PC-9 (cell line): Measurements from ENCODE around the gene PDXDC1. TPM values are rescaled to one million over a fixed set of nuclear protein-coding genes. Genes with fewer than 3 reads are reported as not detected.
"Not testable (repeated sequence)": the region's sequence is repeated elsewhere in the genome, so short reads cannot be mapped to it uniquely, and the experiment has no call there.

Source experiments
- BruUV-seq: library from RNA; stranded (reverse); fragments of 400-500 nt; replicated peaks from 2 replicates; lab custom pipeline; 2021; lab: Mats Ljungman, UMichigan
- CTCF ChIA-PET: fragments of 300-600 bp; sonication (Branson Sonifier 250); formaldehyde crosslinking; loops from one replicate; lab custom pipeline; 2022; ENCODE audit warnings: antibody characterized with exemption; lab: Charles Lee
- POLR2A ChIA-PET: fragments of 300-600 bp; sonication (Branson Sonifier 250); formaldehyde crosslinking; loops from one replicate; lab custom pipeline; 2022; ENCODE audit warnings: antibody characterized with exemption; ENCODE audit not compliant: unreplicated experiment; lab: Charles Lee
- DNase-seq, 2 experiments: peaks; one replicate each; pipeline versions ENCODE4 v3.0.0 to v3.0.0-alpha.2; 2015 to 2022; ENCODE audit warnings: mixed read lengths in 1 of 2
- H2AFZ ChIP-seq: fragments of 200-600 bp; sonication (generic); 2 replicates; pipeline ENCODE4 v1.8.1; 2017; ENCODE audit warnings: antibody characterized with exemption
- H3F3A ChIP-seq: fragments of 200-600 bp; sonication (generic); 2 replicates; pipeline ENCODE4 v1.8.1; 2017; ENCODE audit warnings: antibody characterized with exemption, mild to moderate bottlenecking, low read depth; ENCODE audit not compliant: insufficient read depth
- H3K27ac ChIP-seq: fragments of 200-600 bp; sonication (generic); 2 replicates; pipeline ENCODE4 v1.6.1; 2016; ENCODE audit warnings: mixed run types
- H3K27me3 ChIP-seq: fragments of 200-600 bp; sonication (generic); 2 replicates; pipeline ENCODE4 v1.6.1; 2016; ENCODE audit warnings: low read depth, mixed run types; ENCODE audit not compliant: insufficient read depth
- H3K36me3 ChIP-seq: fragments of 200-600 bp; sonication (generic); 2 replicates; pipeline ENCODE4 v1.6.1; 2016; ENCODE audit warnings: low read depth, mixed run types
- H3K4me1 ChIP-seq: fragments of 200-600 bp; sonication (generic); replicated peaks from 2 replicates; pipeline ENCODE4 v1.6.1; 2016; ENCODE audit warnings: mixed run types; ENCODE audit not compliant: insufficient read depth
- H3K4me2 ChIP-seq: fragments of 200-600 bp; sonication (generic); 2 replicates; pipeline ENCODE4 v1.6.1; 2017; ENCODE audit warnings: mixed run types
- H3K4me3 ChIP-seq: fragments of 200-600 bp; sonication (generic); 2 replicates; pipeline ENCODE4 v1.6.1; 2016; ENCODE audit warnings: mixed run types
- H3K79me2 ChIP-seq: fragments of 200-600 bp; sonication (generic); 2 replicates; pipeline ENCODE4 v1.6.1; 2017; ENCODE audit warnings: low read depth, mixed run types
- H3K9me2 ChIP-seq: fragments of 200-600 bp; sonication (generic); 2 replicates; pipeline ENCODE4 v1.8.1; 2017; ENCODE audit warnings: mild to moderate bottlenecking; ENCODE audit not compliant: insufficient read depth
- H3K9me3 ChIP-seq: fragments of 200-600 bp; sonication (generic); 2 replicates; pipeline ENCODE4 v1.8.1; 2016; ENCODE audit warnings: low read depth; ENCODE audit not compliant: insufficient read depth
- H4K20me1 ChIP-seq: fragments of 200-600 bp; sonication (generic); 2 replicates; pipeline ENCODE4 v1.8.1; 2017; ENCODE audit not compliant: insufficient read depth
- EZH2 ChIP-seq: fragments of 200-600 bp; sonication (generic); IDR thresholded peaks from 2 replicates; pipeline ENCODE4 v1.8.0; 2017; ENCODE audit warnings: antibody characterized with exemption, low read depth
- intact Hi-C: fragments of 100-400 bp; cut with micrococcal nuclease; formaldehyde crosslinking; loops from one replicate; pipeline ENCODE4 v1.10.0; 2022; ENCODE audit not compliant: unreplicated experiment
- total RNA-seq: library from RNA; stranded (reverse); gene quantifications from 2 replicates; pipeline ENCODE4 v1.2.3, GENCODE V29; 2021
- TF ChIP-seq, protein P1 (sequence below): fragments of 200-600 bp; sonication (generic); conservative IDR thresholded peaks from 2 replicates; pipeline ENCODE4 v1.6.1; 2017; ENCODE audit warnings: mixed run types, antibody characterized with exemption, mild to moderate bottlenecking, moderate library complexity

PDXDC1 gene
- total RNA-seq, 1 experiment from 2014 or later, result 120 TPM

DNA sequence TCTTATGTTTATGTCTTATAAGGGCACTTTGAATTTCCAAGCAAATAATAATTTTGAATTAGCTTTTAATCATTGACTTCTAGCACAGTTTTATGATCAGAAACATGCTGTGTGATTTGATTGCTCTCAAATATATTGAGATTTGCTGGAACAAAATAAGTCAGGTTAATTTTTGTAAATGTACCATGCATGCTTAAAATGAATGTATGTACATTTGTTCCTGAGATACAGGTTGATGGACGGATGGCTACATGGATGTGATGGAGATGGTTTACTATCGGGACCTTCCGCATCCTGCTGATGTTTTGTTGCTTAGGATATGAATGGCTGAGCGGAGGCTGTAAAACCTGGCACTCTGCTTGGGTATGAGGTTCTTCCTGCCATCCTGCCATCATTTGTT lies 37.7 kb upstream of the PDXDC1 start, which contains the start of gene NPIPA1:
TSS of gene NPIPA1 (plus strand) at position 301 of the 400 bp plus-strand sequence. CDS start at position 301, 0 bp downstream.
- H3K36me3 ChIP-seq, BruUV-seq, H3K27ac ChIP-seq, intact Hi-C loops, H3K4me1 ChIP-seq, H3F3A ChIP-seq, H3K9me2 ChIP-seq, H3K79me2 ChIP-seq, H3K9me3 ChIP-seq, H2AFZ ChIP-seq, H3K4me2 ChIP-seq, CTCF ChIA-PET, DNase-seq, H3K27me3 ChIP-seq, POLR2A ChIA-PET, H3K4me3 ChIP-seq, H4K20me1 ChIP-seq: not testable (repeated sequence)

DNA sequence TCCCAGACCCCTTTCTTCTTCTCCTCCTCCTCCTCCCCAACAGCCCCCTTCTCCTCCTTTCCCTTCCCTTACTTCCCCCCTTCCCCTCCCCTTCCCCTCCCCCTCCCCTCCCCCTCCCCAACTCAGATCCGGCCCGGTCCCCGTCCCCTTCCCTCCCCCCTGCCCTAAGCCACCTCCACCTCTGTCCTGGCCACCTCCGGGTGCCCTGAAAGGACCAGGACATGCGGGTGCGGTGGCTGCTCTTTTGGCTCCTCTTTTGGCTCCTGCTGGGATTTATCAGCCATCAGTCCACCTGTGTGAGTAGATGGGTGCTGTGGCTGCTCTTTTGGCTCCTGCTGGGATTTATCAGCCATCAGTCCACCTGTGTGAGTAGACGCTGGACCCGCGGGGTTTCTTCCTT lies 36.8 kb upstream of the PDXDC1 start:
- H3K36me3 ChIP-seq, H2AFZ ChIP-seq, BruUV-seq, H3K27me3 ChIP-seq, H3K4me2 ChIP-seq, H3K9me3 ChIP-seq, H3K4me1 ChIP-seq, H3K4me3 ChIP-seq, CTCF ChIA-PET, H3K79me2 ChIP-seq, intact Hi-C loops, DNase-seq, H3F3A ChIP-seq, POLR2A ChIA-PET, H3K9me2 ChIP-seq, H4K20me1 ChIP-seq, H3K27ac ChIP-seq: not testable (repeated sequence)

DNA sequence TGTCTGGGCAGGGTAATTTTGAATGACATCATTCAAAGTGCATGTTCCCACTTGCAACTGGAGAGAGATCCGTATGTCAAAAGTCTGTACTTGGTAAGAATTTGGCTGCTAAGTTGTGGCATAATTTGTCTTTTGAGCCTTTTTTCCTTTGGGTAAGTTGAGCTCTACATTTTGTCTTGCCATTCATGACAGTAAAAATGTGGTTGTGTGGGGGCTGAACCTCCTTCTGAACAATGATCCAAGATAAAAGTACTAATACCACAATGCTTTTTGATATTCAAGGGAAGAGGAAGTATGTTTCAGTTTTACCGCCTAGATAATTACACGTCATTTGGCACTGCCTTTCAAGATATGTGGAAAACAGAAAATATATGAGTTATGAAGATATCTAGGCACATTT lies 32.1 kb upstream of the PDXDC1 start:
- H2AFZ ChIP-seq, BruUV-seq, H3K9me3 ChIP-seq, CTCF ChIA-PET, POLR2A ChIA-PET, H4K20me1 ChIP-seq, H3K36me3 ChIP-seq, H3K4me3 ChIP-seq, H3F3A ChIP-seq, H3K9me2 ChIP-seq, H3K27ac ChIP-seq, H3K4me1 ChIP-seq, H3K79me2 ChIP-seq, DNase-seq, H3K4me2 ChIP-seq, intact Hi-C loops, H3K27me3 ChIP-seq: not testable (repeated sequence)

DNA sequence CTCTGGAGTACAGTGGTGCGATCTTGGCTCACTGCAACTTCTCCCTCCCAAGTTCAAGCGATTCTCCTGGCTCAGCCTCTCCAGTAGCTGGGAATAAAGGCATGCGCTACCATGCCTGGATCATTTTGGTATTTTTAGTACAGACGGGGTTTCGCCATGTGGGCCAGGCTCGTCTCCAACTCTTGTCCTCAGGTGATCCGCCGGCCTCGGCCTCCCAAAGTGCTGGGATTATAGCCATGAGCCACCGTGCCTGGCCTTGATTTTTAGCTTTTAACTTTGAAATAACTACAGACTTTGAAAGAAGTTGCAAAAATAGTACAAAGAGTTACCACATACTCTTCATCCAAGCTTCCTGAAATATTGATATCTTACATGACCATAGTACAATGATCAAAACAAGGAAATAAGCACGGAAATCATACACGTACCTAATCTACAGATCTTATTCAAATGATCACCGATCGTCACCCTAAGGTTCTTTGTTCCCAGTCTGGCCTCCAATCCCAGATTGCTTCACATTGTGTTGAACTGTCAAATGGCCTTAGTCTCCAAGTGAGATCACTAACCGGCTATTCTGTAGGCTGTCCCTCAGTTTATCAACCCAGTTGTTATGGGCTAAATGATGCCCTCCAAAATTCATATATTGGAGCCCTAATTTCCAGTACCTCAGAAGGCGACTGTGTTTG lies 19.1 kb upstream of the PDXDC1 start:
- TF ChIP-seq, protein P1, sequence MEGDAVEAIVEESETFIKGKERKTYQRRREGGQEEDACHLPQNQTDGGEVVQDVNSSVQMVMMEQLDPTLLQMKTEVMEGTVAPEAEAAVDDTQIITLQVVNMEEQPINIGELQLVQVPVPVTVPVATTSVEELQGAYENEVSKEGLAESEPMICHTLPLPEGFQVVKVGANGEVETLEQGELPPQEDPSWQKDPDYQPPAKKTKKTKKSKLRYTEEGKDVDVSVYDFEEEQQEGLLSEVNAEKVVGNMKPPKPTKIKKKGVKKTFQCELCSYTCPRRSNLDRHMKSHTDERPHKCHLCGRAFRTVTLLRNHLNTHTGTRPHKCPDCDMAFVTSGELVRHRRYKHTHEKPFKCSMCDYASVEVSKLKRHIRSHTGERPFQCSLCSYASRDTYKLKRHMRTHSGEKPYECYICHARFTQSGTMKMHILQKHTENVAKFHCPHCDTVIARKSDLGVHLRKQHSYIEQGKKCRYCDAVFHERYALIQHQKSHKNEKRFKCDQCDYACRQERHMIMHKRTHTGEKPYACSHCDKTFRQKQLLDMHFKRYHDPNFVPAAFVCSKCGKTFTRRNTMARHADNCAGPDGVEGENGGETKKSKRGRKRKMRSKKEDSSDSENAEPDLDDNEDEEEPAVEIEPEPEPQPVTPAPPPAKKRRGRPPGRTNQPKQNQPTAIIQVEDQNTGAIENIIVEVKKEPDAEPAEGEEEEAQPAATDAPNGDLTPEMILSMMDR, result no peak
- no peak for TF ChIP-seq EZH2
- BruUV-seq, result no TSS peak
- Histone ChIP-seq H3K4me1 (no peaks in the 10 kb centered on the region), H3K36me3 (no peaks in the 10 kb centered on the region), H3K4me3 (no peak overlapping the region), H3K27ac (no peak overlapping the region), H3F3A (no peaks in the 10 kb centered on the region), H3K9me2 (no peaks in the 10 kb centered on the region), H2AFZ (no peak overlapping the region), H3K79me2 (no peaks in the 10 kb centered on the region), H4K20me1 (no peaks in the 10 kb centered on the region), H3K9me3 (no peaks in the 10 kb centered on the region), H3K4me2 (no peak overlapping the region), H3K27me3 (no peaks in the 10 kb centered on the region)
- POLR2A ChIA-PET, result interaction anchor here (0.6 kb wide), 1 partner anchor 699 kb away, joined by 20 read pairs; no protein-coding TSS in a partner anchor
- intact Hi-C loops, result no loop called here
- CTCF ChIA-PET, result no interaction called here
- no peak for DNase-seq
